Natural killer cell treated with Interleukin-12 subunit alpha and Interleukin-12 subunit beta and Interleukin-15 and Interleukin-18, amount 100 ng/mL, for 72 hours (primary cell): Measurements from ENCODE around the gene TXK. TPM values are rescaled to one million over a fixed set of nuclear protein-coding genes. Genes with fewer than 3 reads are reported as not detected.
"Not testable (repeated sequence)": the region's sequence is repeated elsewhere in the genome, so short reads cannot be mapped to it uniquely, and the experiment has no call there.

Experiments used
- ATAC-seq, 2 donors: fragments of 150-1000 bp; cut with Tn5 transposase in 1 of 2; sonication (Bioruptor Pico), chemical (Tn5 transposase) in 1 of 2; 2 replicates each; pipeline ENCODE4 v1.10.0; 2021
- DNase-seq: peaks from one replicate; pipeline ENCODE4 v3.0.0; 2022; ENCODE audit warnings: low spot score
- H3K27ac Mint-ChIP-seq, 2 donors: 1 replicate in 1 of 2; 2 replicates in 1 of 2; pipeline ENCODE4 v1.8.0; 2022; ENCODE audit warnings: mixed read lengths in 2 of 2, mild to moderate bottlenecking in 1 of 2, moderate library complexity in 1 of 2
- H3K27me3 Mint-ChIP-seq, 2 donors: 1 replicate in 1 of 2; 2 replicates in 1 of 2; pipeline ENCODE4 v1.8.0; 2022; ENCODE audit warnings: mixed read lengths in 2 of 2
- H3K36me3 Mint-ChIP-seq: one replicate; pipeline ENCODE4 v1.8.0; 2022; ENCODE audit warnings: mixed read lengths
- H3K4me1 Mint-ChIP-seq, 2 donors: 1 replicate in 1 of 2; 2 replicates in 1 of 2; pipeline ENCODE4 v1.8.0; 2022; ENCODE audit warnings: low read depth in 2 of 2, mixed read lengths in 2 of 2, mild to moderate bottlenecking in 1 of 2
- H3K4me3 Mint-ChIP-seq: one replicate; pipeline ENCODE4 v1.8.0; 2022; ENCODE audit warnings: mixed read lengths
- H3K9me3 Mint-ChIP-seq: 2 replicates; pipeline ENCODE4 v1.8.0; 2022; ENCODE audit warnings: mixed read lengths
- total RNA-seq, 2 donors: library from RNA; stranded (reverse); gene quantifications; one replicate each; pipeline ENCODE4 v1.2.3, GENCODE V29; 2022

Gene TXK
- total RNA-seq, result 10 to 100 TPM; 26.1 to 60.2 TPM

GRCh38 chr4:48134081-48134480, at the start of gene TXK:
TSS of gene TXK (minus strand) at chr4:48134250. CDS start at chr4:48134170, 80 bp downstream.
- Mint-ChIP-seq H3K27ac (peak within 1 kb of the TSS; percentile 93 to 94), H3K9me3 (no peaks in the 10 kb centered on the region), H3K27me3 (no peaks in the 10 kb centered on the region), H3K4me3 (peak within 1 kb of the TSS; percentile 91), H3K36me3 (no peaks in the 10 kb centered on the region), H3K4me1 (peaks cover 80% of the 10 kb centered on the region in 2 donors)
- no peak for DNase-seq
- peak; percentile 2 to 8 for ATAC-seq

DNA sequence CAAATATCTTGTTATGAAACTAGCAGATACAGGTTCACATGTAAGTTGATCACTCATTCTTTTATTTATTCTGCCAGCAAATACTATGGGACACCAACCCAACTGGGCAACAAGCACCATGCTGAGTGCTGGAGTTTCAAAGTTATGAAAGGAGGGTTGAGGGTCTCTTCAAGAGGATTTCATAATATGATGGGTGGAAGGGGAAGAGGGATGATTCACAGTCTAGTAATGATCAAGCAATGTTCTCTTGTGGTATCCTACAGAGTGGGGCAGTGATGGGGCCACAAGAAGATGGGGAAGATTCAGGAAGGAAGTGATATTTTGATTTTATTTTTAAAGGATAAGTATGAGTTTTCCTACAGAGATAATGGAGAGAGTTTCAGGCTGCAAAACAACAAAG, 46.2 kb upstream of the TXK start:
- Mint-ChIP-seq H3K9me3 (no peaks in the 10 kb centered on the region), H3K27me3 (no peaks in the 10 kb centered on the region), H3K27ac (no peak overlapping the region), H3K4me3 (peak overlapping the region; percentile 0), H3K36me3 (no peaks in the 10 kb centered on the region), H3K4me1 (peaks cover 7 to 8% of the 10 kb centered on the region in 2 donors)
- ATAC-seq, result peak in 1 of 2 donors; percentile 72
- DNase-seq, result no peak

DNA sequence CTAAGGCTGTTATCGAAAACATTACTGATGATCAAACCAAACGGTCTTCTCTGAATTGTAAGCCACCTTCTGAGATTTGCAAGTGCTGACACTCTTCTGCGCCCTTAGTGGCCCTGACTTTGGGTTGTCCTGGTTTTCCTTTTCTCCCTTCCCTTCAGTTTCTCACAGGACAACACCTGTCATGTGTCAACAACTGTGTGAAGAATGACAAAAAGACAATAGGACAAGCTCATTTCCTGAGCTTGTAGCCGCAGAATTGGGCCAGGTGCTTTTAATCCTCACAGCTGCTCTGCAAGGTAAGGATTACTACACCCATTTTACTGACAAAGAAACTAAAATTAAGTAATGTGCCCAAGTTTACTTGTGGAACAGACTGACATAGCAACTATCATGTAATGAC, 44.9 kb upstream of the TXK start:
- H3K9me3 Mint-ChIP-seq, result no peaks in the 10 kb centered on the region
- H3K4me1 Mint-ChIP-seq, result peaks cover 8 to 10% of the 10 kb centered on the region in 2 donors
- no peak for ATAC-seq
- H3K27me3 Mint-ChIP-seq, result no peaks in the 10 kb centered on the region
- no peak for DNase-seq
- no peak overlapping the region for H3K4me3 Mint-ChIP-seq
- H3K36me3 Mint-ChIP-seq, result no peaks in the 10 kb centered on the region
- H3K27ac Mint-ChIP-seq, result no peak overlapping the region

GRCh38 chr4:48175806-48176205, 41.8 kb upstream of the TXK start:
- no peak for ATAC-seq
- no peak overlapping the region for H3K4me3 Mint-ChIP-seq
- H3K27me3 Mint-ChIP-seq, result no peaks in the 10 kb centered on the region
- no peak for DNase-seq
- H3K27ac Mint-ChIP-seq, result no peak overlapping the region
- H3K9me3 Mint-ChIP-seq, result no peaks in the 10 kb centered on the region
- peaks cover 12 to 18% of the 10 kb centered on the region in 2 donors for H3K4me1 Mint-ChIP-seq
- H3K36me3 Mint-ChIP-seq, result no peaks in the 10 kb centered on the region

GRCh38 chr4:48175328-48175727, 41.3 kb upstream of the TXK start:
- Mint-ChIP-seq H3K4me1 (peaks cover 8 to 15% of the 10 kb centered on the region in 2 donors), H3K27me3 (no peaks in the 10 kb centered on the region), H3K9me3 (no peaks in the 10 kb centered on the region), H3K4me3 (no peak overlapping the region), H3K27ac (no peak overlapping the region), H3K36me3 (no peaks in the 10 kb centered on the region)
- DNase-seq, result no peak
- ATAC-seq, result no peak

GRCh38 chr4:48173056-48173991, 39.3 kb upstream of the TXK start:
- DNase-seq (no peak), ATAC-seq (peak in 1 of 2 donors; percentile 44)
- Mint-ChIP-seq H3K36me3 (no peaks in the 10 kb centered on the region), H3K4me1 (peaks cover 6 to 11% of the 10 kb centered on the region in 2 donors), H3K27ac (peak overlapping the region; percentile 8 to 45), H3K9me3 (no peaks in the 10 kb centered on the region), H3K4me3 (peak overlapping the region; percentile 33), H3K27me3 (no peaks in the 10 kb centered on the region)

GRCh38 chr4:48172651-48173050, 38.6 kb upstream of the TXK start:
- no peaks in the 10 kb centered on the region for H3K36me3 Mint-ChIP-seq
- DNase-seq, result no peak
- no peaks in the 10 kb centered on the region for H3K27me3 Mint-ChIP-seq
- H3K4me3 Mint-ChIP-seq, result no peak overlapping the region
- peaks cover 8 to 14% of the 10 kb centered on the region in 2 donors for H3K4me1 Mint-ChIP-seq
- H3K9me3 Mint-ChIP-seq, result no peaks in the 10 kb centered on the region
- no peak overlapping the region for H3K27ac Mint-ChIP-seq
- no peak for ATAC-seq

GRCh38 chr4:48169636-48170035, 35.6 kb upstream of the TXK start:
- H3K4me3 Mint-ChIP-seq, result no peak overlapping the region
- H3K9me3 Mint-ChIP-seq, result no peaks in the 10 kb centered on the region
- H3K4me1 Mint-ChIP-seq, result peaks cover 8 to 17% of the 10 kb centered on the region in 2 donors
- no peaks in the 10 kb centered on the region for H3K27me3 Mint-ChIP-seq
- ATAC-seq (peak in 1 of 2 donors; percentile 61), DNase-seq (no peak)
- no peaks in the 10 kb centered on the region for H3K36me3 Mint-ChIP-seq
- H3K27ac Mint-ChIP-seq, result no peak overlapping the region

DNA sequence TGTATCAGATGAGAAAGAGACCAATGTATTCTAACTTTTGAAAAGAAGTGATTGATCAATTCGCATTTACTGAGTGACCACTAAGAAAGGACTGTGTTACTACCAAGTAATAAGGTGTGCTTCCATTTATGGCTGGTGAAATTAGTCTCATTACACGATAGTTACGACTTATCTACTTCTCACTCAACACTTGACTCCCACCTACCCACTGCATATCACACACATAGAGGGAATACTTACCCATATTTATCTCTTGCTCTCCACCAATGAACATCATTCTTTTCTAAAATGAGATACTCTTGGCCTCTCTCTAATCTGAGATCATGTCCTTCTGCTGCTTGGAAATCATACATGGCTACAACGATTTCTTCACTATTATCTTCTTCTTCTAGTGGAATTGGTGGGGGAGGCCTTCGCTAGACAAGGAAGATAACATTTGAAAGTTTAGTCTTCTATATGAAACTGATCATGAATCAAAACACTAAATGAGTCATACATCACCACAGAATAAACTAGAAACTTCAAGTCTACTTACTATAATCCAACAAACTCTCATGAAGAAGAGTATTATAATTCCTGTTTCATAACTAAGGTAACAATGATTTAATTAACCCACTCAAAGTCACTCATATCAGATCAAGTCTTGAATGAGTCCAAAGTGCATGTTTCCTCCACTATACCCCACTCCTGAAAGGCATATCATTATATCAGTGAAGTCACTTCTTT, 33.7 kb upstream of the TXK start:
- no peak overlapping the region for H3K27ac Mint-ChIP-seq
- DNase-seq (no peak), ATAC-seq (peak in 1 of 2 donors; percentile 44)
- no peak overlapping the region for H3K4me3 Mint-ChIP-seq
- no peaks in the 10 kb centered on the region for H3K9me3 Mint-ChIP-seq
- no peaks in the 10 kb centered on the region for H3K36me3 Mint-ChIP-seq
- H3K4me1 Mint-ChIP-seq, result peaks cover 5 to 6% of the 10 kb centered on the region in 2 donors
- no peaks in the 10 kb centered on the region for H3K27me3 Mint-ChIP-seq

GRCh38 chr4:48164561-48164960, 30.5 kb upstream of the TXK start:
- H3K4me1 Mint-ChIP-seq, result peaks cover 7 to 10% of the 10 kb centered on the region in 2 donors
- H3K27me3 Mint-ChIP-seq, H3K27ac Mint-ChIP-seq, H3K36me3 Mint-ChIP-seq, ATAC-seq, DNase-seq, H3K4me3 Mint-ChIP-seq, H3K9me3 Mint-ChIP-seq: not testable (repeated sequence)

DNA sequence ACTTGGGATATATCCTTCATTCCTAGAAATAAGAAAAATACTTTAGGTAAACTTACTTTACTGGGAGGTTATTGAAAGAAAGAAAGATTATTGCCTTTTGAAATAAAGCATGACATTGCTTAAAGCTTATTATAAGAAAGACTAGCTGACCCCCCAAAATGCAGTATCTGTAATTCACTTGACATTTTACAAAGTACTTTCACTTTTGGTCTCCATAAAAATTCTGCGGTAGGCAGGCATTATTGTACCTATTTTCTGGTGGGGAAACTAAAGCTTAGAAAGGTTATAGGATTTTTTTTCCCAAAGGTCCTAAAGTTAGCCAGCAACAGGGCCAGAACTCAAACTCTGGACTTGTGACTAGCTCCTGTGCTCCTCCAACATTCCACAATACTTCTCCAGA, 29.7 kb upstream of the TXK start:
- Mint-ChIP-seq H3K4me3 (no peak overlapping the region), H3K9me3 (no peaks in the 10 kb centered on the region), H3K27ac (no peak overlapping the region), H3K4me1 (peaks cover 7 to 10% of the 10 kb centered on the region in 2 donors), H3K27me3 (no peaks in the 10 kb centered on the region), H3K36me3 (peaks cover 4% of the 10 kb centered on the region)
- DNase-seq, result no peak
- no peak for ATAC-seq

GRCh38 chr4:48162162-48162561, 28.1 kb upstream of the TXK start:
- Mint-ChIP-seq H3K27me3 (no peaks in the 10 kb centered on the region), H3K27ac (no peak overlapping the region), H3K4me1 (peaks cover 5% of the 10 kb centered on the region in 2 donors), H3K9me3 (no peaks in the 10 kb centered on the region), H3K4me3 (peak overlapping the region; percentile 15), H3K36me3 (peaks cover 4% of the 10 kb centered on the region)
- ATAC-seq, result no peak
- DNase-seq, result no peak

DNA sequence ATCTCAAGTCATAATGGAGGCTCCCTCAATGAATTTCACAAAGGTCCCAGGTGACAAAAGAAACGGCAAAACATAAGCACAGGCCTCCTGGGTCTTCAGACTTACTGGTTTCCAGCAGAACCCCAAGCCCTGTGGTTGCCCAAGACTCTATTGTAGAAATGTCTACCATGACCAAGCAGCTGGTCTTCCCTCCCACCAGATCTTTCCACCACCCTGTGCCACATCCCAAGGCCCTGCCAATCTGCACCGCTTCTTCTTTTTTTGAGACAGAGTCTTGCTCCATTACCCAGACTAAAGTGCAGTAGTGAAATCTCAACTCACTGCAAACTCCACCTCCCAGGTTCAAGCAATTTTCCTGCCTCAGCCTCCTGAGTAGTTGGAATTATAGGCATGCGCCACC, 23.2 kb upstream of the TXK start:
- no peaks in the 10 kb centered on the region for H3K9me3 Mint-ChIP-seq
- peaks cover 5 to 10% of the 10 kb centered on the region in 2 donors for H3K4me1 Mint-ChIP-seq
- ATAC-seq (no peak), DNase-seq (no peak)
- no peak overlapping the region for H3K4me3 Mint-ChIP-seq
- peak overlapping the region in 1 of 2 donors; percentile 0 for H3K27ac Mint-ChIP-seq
- H3K36me3 Mint-ChIP-seq, result peaks cover 19% of the 10 kb centered on the region
- H3K27me3 Mint-ChIP-seq, result no peaks in the 10 kb centered on the region

DNA sequence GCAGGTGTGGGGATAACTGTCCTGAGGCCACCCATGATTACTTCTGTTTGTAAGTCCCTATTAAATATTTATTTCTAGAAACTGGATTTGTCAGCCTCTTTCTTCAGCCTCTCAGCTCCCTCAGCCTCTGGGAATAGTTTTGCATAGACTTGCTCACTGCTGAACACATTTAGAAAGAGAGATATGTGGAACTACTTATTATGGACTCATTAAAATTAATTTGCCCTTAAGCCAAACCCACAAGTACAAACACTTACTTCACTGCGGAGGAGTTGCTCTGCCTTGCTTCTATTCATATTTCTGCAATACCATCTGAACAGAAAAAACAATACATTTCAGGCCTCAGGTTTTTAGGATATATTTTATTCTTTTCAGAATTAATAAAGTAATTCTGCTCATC, 22.4 kb upstream of the TXK start:
- Mint-ChIP-seq H3K4me3 (no peak overlapping the region), H3K4me1 (peaks cover 0 to 6% of the 10 kb centered on the region in 2 donors), H3K27me3 (no peaks in the 10 kb centered on the region), H3K36me3 (peaks cover 19% of the 10 kb centered on the region), H3K9me3 (no peaks in the 10 kb centered on the region), H3K27ac (no peak overlapping the region)
- no peak for ATAC-seq
- DNase-seq, result no peak
